HepG2 (cell line): ENCODE data around the gene MED25. TPM values are rescaled to one million over a fixed set of nuclear protein-coding genes. Genes with fewer than 3 reads are reported as not detected.

Experiments used
- ATF5 ChIP-seq: sonication (generic); formaldehyde crosslinking; IDR thresholded peaks from 2 replicates; pipeline ENCODE4 v1.4.0; 2020; ENCODE audit warnings: mild to moderate bottlenecking, low read depth, missing genetic modification reagents
- BCL6 ChIP-seq: IDR thresholded peaks from 2 replicates; pipeline ENCODE4 v1.6.1; 2016; ENCODE audit warnings: missing genetic modification reagents, missing compliant biosample characterization
- FIP1L1 ChIP-seq: fragments of 200-400 bp; formaldehyde crosslinking; IDR thresholded peaks from 2 replicates; pipeline ENCODE4 v1.6.1; 2018; ENCODE audit warnings: low read depth, mild to moderate bottlenecking, low read length, moderate library complexity, borderline replicate concordance; ENCODE audit not compliant: insufficient read depth
- FOXC1 ChIP-seq: sonication (generic); formaldehyde crosslinking; IDR thresholded peaks from 2 replicates; pipeline ENCODE4 v1.8.0; 2022; ENCODE audit warnings: mild to moderate bottlenecking, missing genetic modification reagents, borderline replicate concordance
- HCFC1 ChIP-seq: fragments of 150-350 bp; IDR thresholded peaks from 2 replicates; pipeline ENCODE4 v1.6.1; 2014; ENCODE audit warnings: low read depth, low read length
- HMG20B ChIP-seq: conservative IDR thresholded peaks from 2 replicates; pipeline ENCODE4 v1.6.1; 2016; ENCODE audit warnings: missing genetic modification reagents, missing compliant biosample characterization
- MATR3 ChIP-seq: sonication (generic); formaldehyde crosslinking; IDR thresholded peaks from 2 replicates; pipeline ENCODE4 v1.4.0; 2020; ENCODE audit warnings: missing genetic modification reagents
- MEIS2 ChIP-seq: sonication (generic); formaldehyde crosslinking; IDR thresholded peaks from 2 replicates; pipeline ENCODE4 v1.9.0; 2021; ENCODE audit warnings: mild to moderate bottlenecking, missing genetic modification reagents
- ONECUT2 ChIP-seq: sonication (generic); formaldehyde crosslinking; IDR thresholded peaks from 2 replicates; pipeline ENCODE4 v1.4.0; 2020; ENCODE audit warnings: missing genetic modification reagents
- PHF21A ChIP-seq: sonication (generic); formaldehyde crosslinking; IDR thresholded peaks from 2 replicates; pipeline ENCODE4 v1.5.0; 2020; ENCODE audit warnings: mild to moderate bottlenecking, missing genetic modification reagents
- RBFOX2 ChIP-seq: fragments of 200-400 bp; formaldehyde crosslinking; IDR thresholded peaks from 2 replicates; pipeline ENCODE4 v1.6.1; 2017; ENCODE audit warnings: low read depth, mild to moderate bottlenecking, low read length
- TARDBP ChIP-seq: sonication (generic); formaldehyde crosslinking; IDR thresholded peaks from 2 replicates; pipeline ENCODE4 v1.8.0; 2022; ENCODE audit warnings: mild to moderate bottlenecking, missing genetic modification reagents
- ZFX ChIP-seq: sonication (generic); formaldehyde crosslinking; IDR thresholded peaks from 2 replicates; pipeline ENCODE4 v1.4.0; 2020; ENCODE audit warnings: mild to moderate bottlenecking, low read depth, missing genetic modification reagents, moderate library complexity
- ZNF749 ChIP-seq: sonication (generic); formaldehyde crosslinking; IDR thresholded peaks from 2 replicates; pipeline ENCODE4 v1.8.0; 2022; ENCODE audit warnings: mild to moderate bottlenecking, missing genetic modification reagents, moderate library complexity, borderline replicate concordance
- polyA plus RNA-seq, 8 experiments: library from polyadenylated mRNA; depleted of rRNA in 3 of 8; stranded (reverse) in 7 of 8; unstranded in 1 of 8; fragments of >200 nt; fragmentation: Illumina TruSeq in 4 of 8; extraction: Trizol in 4 of 8; gene quantifications; 2 replicates each; pipeline versions ENCODE4 v1.2.1 to v1.2.3, GENCODE V29; 2011 to 2016; ENCODE audit warnings: low read depth in 4 of 8, missing spikeins in 1 of 8, mixed read lengths in 1 of 8; ENCODE audit not compliant: insufficient read depth in 1 of 8
- total RNA-seq, 5 experiments: library from RNA; depleted of rRNA; stranded (reverse); fragments of >200 nt; fragmentation: Illumina TruSeq; extraction: Trizol; gene quantifications; 2 replicates each; pipeline ENCODE4 v1.2.3, GENCODE V29; 2016; ENCODE audit warnings: low read depth in 1 of 5
- TF ChIP-seq, protein P1 (sequence below): IDR thresholded peaks from 2 replicates; pipeline ENCODE4 v1.6.1; 2016; ENCODE audit warnings: mild to moderate bottlenecking
- TF ChIP-seq, protein P2 (sequence below): sonication (generic); formaldehyde crosslinking; IDR thresholded peaks from 2 replicates; pipeline ENCODE4 v1.8.1; 2022; ENCODE audit warnings: mild to moderate bottlenecking, missing genetic modification reagents
- TF ChIP-seq, protein P3 (sequence below), 2 experiments: sonication (generic) in 1 of 2; formaldehyde crosslinking in 1 of 2; IDR thresholded peaks; 2 replicates each; pipeline versions ENCODE4 v1.5.1 to v1.6.1; 2011 to 2020; ENCODE audit warnings: borderline replicate concordance in 1 of 2, low read depth in 1 of 2, low read length in 1 of 2, mild to moderate bottlenecking in 1 of 2, missing genetic modification reagents in 1 of 2, moderate library complexity in 1 of 2
- TF ChIP-seq, protein P4 (sequence below): sonication (generic); formaldehyde crosslinking; IDR thresholded peaks from 2 replicates; pipeline ENCODE4 v1.5.0; 2020; ENCODE audit warnings: mild to moderate bottlenecking, missing genetic modification reagents
- TF ChIP-seq, protein P5 (sequence below): sonication (generic); formaldehyde crosslinking; IDR thresholded peaks from 2 replicates; pipeline ENCODE4 v1.9.0; 2022; ENCODE audit warnings: missing genetic modification reagents, mild to moderate bottlenecking, borderline replicate concordance

The MED25 gene
- total and polyA plus RNA-seq, 2 of the 13 experiments (the other 11 are each of a cell fraction or from before 2014, with no cell fraction given) = 11.1 to 15.1 TPM

GRCh38 chr19:49817964-49818648, at the start of gene MED25 (continued):
- TF ChIP-seq ATF5 (CRISPR knock-in tag) = no peak
- peak; percentile 82 for TF ChIP-seq ZFX (CRISPR knock-in tag)
- TF ChIP-seq, protein P1, sequence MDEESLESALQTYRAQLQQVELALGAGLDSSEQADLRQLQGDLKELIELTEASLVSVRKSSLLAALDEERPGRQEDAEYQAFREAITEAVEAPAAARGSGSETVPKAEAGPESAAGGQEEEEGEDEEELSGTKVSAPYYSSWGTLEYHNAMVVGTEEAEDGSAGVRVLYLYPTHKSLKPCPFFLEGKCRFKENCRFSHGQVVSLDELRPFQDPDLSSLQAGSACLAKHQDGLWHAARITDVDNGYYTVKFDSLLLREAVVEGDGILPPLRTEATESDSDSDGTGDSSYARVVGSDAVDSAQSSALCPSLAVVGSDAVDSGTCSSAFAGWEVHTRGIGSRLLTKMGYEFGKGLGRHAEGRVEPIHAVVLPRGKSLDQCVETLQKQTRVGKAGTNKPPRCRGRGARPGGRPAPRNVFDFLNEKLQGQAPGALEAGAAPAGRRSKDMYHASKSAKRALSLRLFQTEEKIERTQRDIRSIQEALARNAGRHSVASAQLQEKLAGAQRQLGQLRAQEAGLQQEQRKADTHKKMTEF (CRISPR knock-in tag) = peak; percentile 46
- TF ChIP-seq TARDBP = 0 out of 2 replicates have a peak, but pooled peaks have one; percentile 17
- TF ChIP-seq PHF21A (CRISPR knock-in tag) = 0 out of 2 replicates have a peak, but pooled peaks have one; percentile 31
- TF ChIP-seq BCL6 (CRISPR knock-in tag) = no peak
- TF ChIP-seq, protein P2, sequence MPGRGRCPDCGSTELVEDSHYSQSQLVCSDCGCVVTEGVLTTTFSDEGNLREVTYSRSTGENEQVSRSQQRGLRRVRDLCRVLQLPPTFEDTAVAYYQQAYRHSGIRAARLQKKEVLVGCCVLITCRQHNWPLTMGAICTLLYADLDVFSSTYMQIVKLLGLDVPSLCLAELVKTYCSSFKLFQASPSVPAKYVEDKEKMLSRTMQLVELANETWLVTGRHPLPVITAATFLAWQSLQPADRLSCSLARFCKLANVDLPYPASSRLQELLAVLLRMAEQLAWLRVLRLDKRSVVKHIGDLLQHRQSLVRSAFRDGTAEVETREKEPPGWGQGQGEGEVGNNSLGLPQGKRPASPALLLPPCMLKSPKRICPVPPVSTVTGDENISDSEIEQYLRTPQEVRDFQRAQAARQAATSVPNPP (CRISPR knock-in tag) = no peak
- TF ChIP-seq, protein P3, sequence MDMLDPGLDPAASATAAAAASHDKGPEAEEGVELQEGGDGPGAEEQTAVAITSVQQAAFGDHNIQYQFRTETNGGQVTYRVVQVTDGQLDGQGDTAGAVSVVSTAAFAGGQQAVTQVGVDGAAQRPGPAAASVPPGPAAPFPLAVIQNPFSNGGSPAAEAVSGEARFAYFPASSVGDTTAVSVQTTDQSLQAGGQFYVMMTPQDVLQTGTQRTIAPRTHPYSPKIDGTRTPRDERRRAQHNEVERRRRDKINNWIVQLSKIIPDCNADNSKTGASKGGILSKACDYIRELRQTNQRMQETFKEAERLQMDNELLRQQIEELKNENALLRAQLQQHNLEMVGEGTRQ (IDR thresholded peaks at IDR 0.05; ENCODE audit: low read depth, low read length) = no peak
- TF ChIP-seq, protein P3 (CRISPR knock-in tag; IDR thresholded peaks at IDR 0.05; ENCODE audit: borderline replicate concordance) = no peak
- TF ChIP-seq MATR3 (CRISPR knock-in tag) = no peak
- TF ChIP-seq RBFOX2 = peak; percentile 80
- no peak for TF ChIP-seq FIP1L1
- TF ChIP-seq FOXC1 (CRISPR knock-in tag) = no peak
- TF ChIP-seq, protein P4, sequence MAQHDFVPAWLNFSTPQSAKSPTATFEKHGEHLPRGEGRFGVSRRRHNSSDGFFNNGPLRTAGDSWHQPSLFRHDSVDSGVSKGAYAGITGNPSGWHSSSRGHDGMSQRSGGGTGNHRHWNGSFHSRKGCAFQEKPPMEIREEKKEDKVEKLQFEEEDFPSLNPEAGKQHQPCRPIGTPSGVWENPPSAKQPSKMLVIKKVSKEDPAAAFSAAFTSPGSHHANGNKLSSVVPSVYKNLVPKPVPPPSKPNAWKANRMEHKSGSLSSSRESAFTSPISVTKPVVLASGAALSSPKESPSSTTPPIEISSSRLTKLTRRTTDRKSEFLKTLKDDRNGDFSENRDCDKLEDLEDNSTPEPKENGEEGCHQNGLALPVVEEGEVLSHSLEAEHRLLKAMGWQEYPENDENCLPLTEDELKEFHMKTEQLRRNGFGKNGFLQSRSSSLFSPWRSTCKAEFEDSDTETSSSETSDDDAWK (CRISPR knock-in tag) = no peak
- TF ChIP-seq HCFC1 = peak; percentile 70
- no peak for TF ChIP-seq ONECUT2 (CRISPR knock-in tag)
- TF ChIP-seq, protein P5, sequence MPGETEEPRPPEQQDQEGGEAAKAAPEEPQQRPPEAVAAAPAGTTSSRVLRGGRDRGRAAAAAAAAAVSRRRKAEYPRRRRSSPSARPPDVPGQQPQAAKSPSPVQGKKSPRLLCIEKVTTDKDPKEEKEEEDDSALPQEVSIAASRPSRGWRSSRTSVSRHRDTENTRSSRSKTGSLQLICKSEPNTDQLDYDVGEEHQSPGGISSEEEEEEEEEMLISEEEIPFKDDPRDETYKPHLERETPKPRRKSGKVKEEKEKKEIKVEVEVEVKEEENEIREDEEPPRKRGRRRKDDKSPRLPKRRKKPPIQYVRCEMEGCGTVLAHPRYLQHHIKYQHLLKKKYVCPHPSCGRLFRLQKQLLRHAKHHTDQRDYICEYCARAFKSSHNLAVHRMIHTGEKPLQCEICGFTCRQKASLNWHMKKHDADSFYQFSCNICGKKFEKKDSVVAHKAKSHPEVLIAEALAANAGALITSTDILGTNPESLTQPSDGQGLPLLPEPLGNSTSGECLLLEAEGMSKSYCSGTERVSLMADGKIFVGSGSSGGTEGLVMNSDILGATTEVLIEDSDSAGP (CRISPR knock-in tag) = peak; percentile 71; the same call in 1 of the 2 replicates
- 0 out of 2 replicates have a peak, but pooled peaks have one; percentile 43 for TF ChIP-seq HMG20B
- TF ChIP-seq MEIS2 = peak; percentile 18; the same call in 1 of the 2 replicates
- peak; percentile 42; the same call in 1 of the 2 replicates for TF ChIP-seq ZNF749 (CRISPR knock-in tag)
